ENCODE measurements around the gene PDE4D.

Gene PDE4D

GRCh38 chr5:59187857-59188256, 705.7 kb downstream of the PDE4D start:
- peak; percentile 10 for DNase-seq

GRCh38 chr5:59186623-59187022, 706.9 kb downstream of the PDE4D start:
- no peak for DNase-seq

- DNase-seq, result no peak
Observed at GRCh38 chr5:59185757-59186385, 707.7 kb downstream of the PDE4D start.

- DNase-seq, result no peak
Observed at GRCh38 chr5:59184769-59185168, 708.8 kb downstream of the PDE4D start.

- no peak for DNase-seq
Observed at GRCh38 chr5:59182760-59183159, 710.8 kb downstream of the PDE4D start.

GRCh38 chr5:59180515-59180914, 713.0 kb downstream of the PDE4D start:
- DNase-seq, result no peak

GRCh38 chr5:59179704-59180103, 713.8 kb downstream of the PDE4D start:
- no peak for DNase-seq

- no peak for DNase-seq
Observed at GRCh38 chr5:59178482-59178881, 715.0 kb downstream of the PDE4D start.

- no peak for DNase-seq
Observed at GRCh38 chr5:59178071-59178470, 715.5 kb downstream of the PDE4D start.

GRCh38 chr5:59177644-59178043, 715.9 kb downstream of the PDE4D start:
- DNase-seq, result no peak

GRCh38 chr5:59174248-59174844, 719.2 kb downstream of the PDE4D start:
- DNase-seq, result peak; percentile 51

- no peak for DNase-seq
Observed at GRCh38 chr5:59173578-59173977, 719.9 kb downstream of the PDE4D start.

GRCh38 chr5:59171131-59171530, 722.4 kb downstream of the PDE4D start:
- no peak for DNase-seq

GRCh38 chr5:59169768-59170150, 723.8 kb downstream of the PDE4D start:
- no peak for DNase-seq

- DNase-seq, result no peak
Observed at GRCh38 chr5:59169081-59169767, 724.3 kb downstream of the PDE4D start.

GRCh38 chr5:59168067-59168466, 725.5 kb downstream of the PDE4D start:
- no peak for DNase-seq

GRCh38 chr5:59164041-59164830, 729.3 kb downstream of the PDE4D start:
- no peak for DNase-seq

- no peak for DNase-seq
Observed at GRCh38 chr5:59161221-59162105, 732.1 kb downstream of the PDE4D start.

- DNase-seq, result no peak
Observed at GRCh38 chr5:59158637-59159391, 734.7 kb downstream of the PDE4D start.

- DNase-seq, result peak; percentile 77
Observed at GRCh38 chr5:59158165-59158564, 735.4 kb downstream of the PDE4D start.

- no peak for DNase-seq
Observed at GRCh38 chr5:59157068-59157467, 736.5 kb downstream of the PDE4D start.

Data from NCI-H2227 treated with DMSO at 0.1 percent for 48 hours (cell line).